Stimulated activated CD8-positive, alpha-beta memory T cell treated with anti-CD3 and anti-CD28 coated beads, Interleukin-7, amount 100 ng/mL, for 1 hour (primary cell): ENCODE results near the gene ABHD3.
A peak's percentile ranks its signal among the peaks of the same experiment; 100 is the strongest.
"Not testable (repeated sequence)": the region's sequence is repeated elsewhere in the genome, so short reads cannot be mapped to it uniquely, and the experiment has no call there.

ENCODE experiments used
- DNase-seq, 2 donors: peaks; one replicate each; pipeline ENCODE4 v3.0.0-alpha.2; 2020; ENCODE audit warnings: low read depth in 2 of 2

Gene ABHD3

GRCh38 chr18:21650311-21650710 lies 54.3 kb downstream of the ABHD3 start:
- no peak for DNase-seq

GRCh38 chr18:21640375-21640774 lies 64.2 kb downstream of the ABHD3 start:
- DNase-seq: not testable (repeated sequence)

- no peak for DNase-seq
Measured at GRCh38 chr18:21638822-21639221, 65.8 kb downstream of the ABHD3 start.

- DNase-seq: no peak
Measured at GRCh38 chr18:21636769-21637168, 67.8 kb downstream of the ABHD3 start.

- no peak for DNase-seq
Measured at GRCh38 chr18:21634588-21635199, 69.9 kb downstream of the ABHD3 start.

- DNase-seq: no peak
Measured at GRCh38 chr18:21632393-21632792, 72.2 kb downstream of the ABHD3 start.

GRCh38 chr18:21629089-21629832 lies 75.3 kb downstream of the ABHD3 start:
- DNase-seq: no peak

GRCh38 chr18:21621640-21622039 lies 82.9 kb downstream of the ABHD3 start:
- DNase-seq: not testable (repeated sequence)

GRCh38 chr18:21612125-21613039 lies 92.2 kb downstream of the ABHD3 start, which contains the start of gene SNRPD1:
TSS of gene SNRPD1 (plus strand) at chr18:21612314. CDS start at chr18:21612430, 116 bp downstream.
- DNase-seq: peak; percentile 78 to 83

- DNase-seq: not testable (repeated sequence)
Measured at GRCh38 chr18:21611401-21612124, 93.0 kb downstream of the ABHD3 start.

GRCh38 chr18:21605213-21605612 lies 99.4 kb downstream of the ABHD3 start:
- DNase-seq: no peak

GRCh38 chr18:21604671-21605070 lies 99.9 kb downstream of the ABHD3 start:
- no peak for DNase-seq

- DNase-seq: no peak
Measured at GRCh38 chr18:21602299-21602587, 102.3 kb downstream of the ABHD3 start.
